Stimulated activated CD8-positive, alpha-beta memory T cell treated with anti-CD3 and anti-CD28 coated beads, Interleukin-7, amount 100 ng/mL, for 1 hour (primary cell): ENCODE measurements around the gene SAMD1.

ENCODE experiments used
- DNase-seq, 2 donors: peaks; one replicate each; pipeline ENCODE4 v3.0.0-alpha.2; 2020; ENCODE audit warnings: low read depth in 2 of 2

SAMD1 gene

GRCh38 chr19:14090509-14091080 is at the start of gene SAMD1:
Gene SAMD1 (minus strand): TSS chr19:14090751.
- DNase-seq, result peak; percentile 73 to 75

GRCh38 chr19:14139944-14140343 is 49.4 kb upstream of the SAMD1 start:
- DNase-seq, result no peak

- DNase-seq, result no peak
Observed at GRCh38 chr19:14138576-14139265, 48.2 kb upstream of the SAMD1 start.

- DNase-seq, result peak; percentile 90 to 91
Observed at GRCh38 chr19:14136509-14137281, 46.1 kb upstream of the SAMD1 start, which contains the start of gene ASF1B. Gene ASF1B (minus strand): TSS chr19:14136589. CDS start chr19:14136456, 133 bp downstream.

GRCh38 chr19:14135985-14136508 is 45.5 kb upstream of the SAMD1 start:
- DNase-seq, result no peak

DNA sequence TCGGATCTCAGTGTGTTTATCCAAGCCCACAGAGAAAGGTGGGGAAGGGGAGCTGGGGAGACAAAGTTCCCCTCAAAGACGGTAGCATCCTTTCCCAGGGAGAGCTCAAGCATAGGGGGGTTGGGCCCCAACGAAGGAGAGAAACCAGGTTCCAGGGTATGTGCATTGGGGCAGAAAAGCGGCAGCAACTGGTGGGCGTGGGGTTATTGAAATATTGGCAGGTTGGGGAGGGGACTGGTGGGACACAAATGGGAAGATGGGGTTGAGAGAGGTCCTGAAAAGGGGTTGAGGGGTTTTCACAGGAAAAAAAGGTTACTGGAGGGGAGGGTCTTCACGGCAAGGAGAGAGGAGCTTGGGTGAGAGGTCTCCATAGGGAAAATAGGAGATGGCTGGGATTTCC is 44.8 kb upstream of the SAMD1 start:
- DNase-seq, result no peak

DNA sequence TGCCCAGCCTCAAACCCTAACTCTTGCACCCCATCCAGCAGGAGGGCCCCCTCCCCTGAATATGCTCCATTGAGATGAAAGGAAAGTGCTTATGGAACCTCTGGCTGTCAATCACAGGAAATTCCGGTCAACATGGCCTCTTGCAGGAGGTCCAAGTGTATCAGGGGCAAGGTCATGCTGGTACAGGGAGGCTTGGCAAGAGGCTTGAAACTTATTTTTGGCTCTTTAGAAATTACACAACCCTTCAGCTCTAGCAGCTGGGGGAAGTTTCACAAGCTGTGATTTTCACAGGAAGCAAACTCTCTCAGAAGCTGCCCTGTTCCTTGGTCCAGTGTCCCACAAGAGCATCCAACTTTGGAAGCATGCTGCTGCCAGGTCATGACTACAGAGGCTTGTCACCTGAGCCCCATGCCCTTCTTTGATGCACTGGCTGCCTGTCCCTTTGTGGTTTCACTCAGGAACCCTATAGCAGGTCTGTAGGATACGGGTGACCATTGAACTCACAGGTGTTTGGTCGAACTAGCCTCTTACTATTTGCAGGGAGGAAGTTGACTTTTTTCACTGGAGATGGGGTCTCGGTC is 37.5 kb upstream of the SAMD1 start:
- DNase-seq, result no peak

GRCh38 chr19:14127176-14127575 is 36.6 kb upstream of the SAMD1 start:
- no peak for DNase-seq

DNA sequence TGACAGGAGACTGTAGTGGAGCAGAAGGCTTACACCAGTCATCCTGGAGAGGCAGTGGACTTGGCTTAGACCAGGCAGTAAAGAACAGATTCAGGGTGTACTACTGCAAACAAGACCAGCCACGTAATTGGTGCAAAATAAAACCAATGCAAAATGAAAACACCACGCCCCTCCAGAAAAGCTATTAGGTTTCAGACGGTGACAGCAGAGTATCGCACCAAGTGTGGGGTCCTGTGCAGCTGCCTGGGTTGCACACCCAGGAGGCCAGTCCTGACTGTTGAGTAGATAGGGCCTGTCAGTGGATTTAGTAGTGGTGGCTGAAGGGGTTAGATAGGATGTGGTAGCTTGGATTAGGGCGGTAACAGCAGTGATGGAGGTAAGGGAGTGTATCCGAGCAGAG is 32.4 kb upstream of the SAMD1 start:
- no peak for DNase-seq

DNA sequence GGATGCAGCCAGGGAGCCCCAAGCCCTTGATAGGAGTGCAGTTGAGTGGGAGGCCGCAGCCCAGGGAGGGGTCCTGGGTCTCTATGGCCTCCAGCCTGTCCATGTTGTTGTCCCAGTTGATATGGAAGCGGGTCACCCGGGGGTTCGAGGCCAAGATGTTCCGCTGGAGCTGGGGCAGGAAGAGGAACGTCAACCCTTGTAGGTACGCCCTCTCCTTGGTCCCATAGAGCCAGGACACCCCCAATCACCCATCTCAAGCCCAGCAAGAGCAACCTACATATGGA is 29.9 kb upstream of the SAMD1 start:
- no peak for DNase-seq

GRCh38 chr19:14119644-14120496 is 29.3 kb upstream of the SAMD1 start:
- DNase-seq, result no peak

DNA sequence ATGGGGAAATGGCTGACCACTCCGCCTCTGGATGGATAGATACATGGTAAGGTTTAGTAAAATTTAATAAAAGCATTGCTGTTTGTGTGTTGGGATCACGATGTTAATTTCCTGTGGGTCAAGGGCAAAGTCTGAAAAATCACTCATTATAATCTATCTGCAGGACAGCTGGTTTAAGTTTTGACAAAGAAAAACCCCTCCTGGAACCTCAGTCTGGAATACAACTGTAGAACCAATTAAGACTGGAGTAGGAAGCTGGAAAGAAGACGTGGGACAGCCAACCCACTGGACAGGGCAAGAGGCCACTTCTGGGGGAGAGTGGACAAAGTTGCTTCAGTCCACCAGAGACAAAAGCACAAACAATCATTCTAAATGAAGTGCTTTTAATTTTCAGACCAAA is 28.6 kb upstream of the SAMD1 start:
- no peak for DNase-seq

GRCh38 chr19:14118165-14119051 is 27.9 kb upstream of the SAMD1 start:
- DNase-seq, result no peak

DNA sequence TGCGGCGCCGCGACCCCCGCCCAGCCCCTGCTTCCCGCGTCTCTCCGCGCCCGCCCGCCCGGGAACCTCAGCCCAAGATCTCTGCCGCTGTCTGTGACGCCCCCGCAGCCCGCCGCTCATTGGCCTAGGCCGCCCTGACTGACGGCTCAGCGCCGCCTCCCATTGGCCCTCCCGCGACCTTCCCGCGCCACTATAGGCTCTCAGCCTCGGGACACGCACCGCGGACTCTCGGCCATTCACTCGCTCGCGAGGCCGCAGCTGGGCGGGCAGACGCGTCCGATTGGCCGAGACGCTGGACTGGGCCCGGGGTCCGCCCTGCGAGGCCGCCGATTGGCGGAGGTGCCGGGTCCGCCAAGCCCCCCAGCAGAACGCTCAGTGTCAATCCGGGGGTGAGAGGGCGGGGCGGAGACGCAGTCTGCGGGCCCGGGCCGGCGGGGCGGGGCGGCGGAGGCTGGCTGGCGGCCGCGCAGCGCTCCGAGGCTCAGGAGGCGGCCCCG is 27.2 kb upstream of the SAMD1 start, which contains the start of gene PRKACA:
Gene PRKACA (minus strand): TSS at position 95 of the 497 bp plus-strand sequence. CDS start 215 bp downstream, outside the sequence.
- peak; percentile 94 to 95 for DNase-seq

DNA sequence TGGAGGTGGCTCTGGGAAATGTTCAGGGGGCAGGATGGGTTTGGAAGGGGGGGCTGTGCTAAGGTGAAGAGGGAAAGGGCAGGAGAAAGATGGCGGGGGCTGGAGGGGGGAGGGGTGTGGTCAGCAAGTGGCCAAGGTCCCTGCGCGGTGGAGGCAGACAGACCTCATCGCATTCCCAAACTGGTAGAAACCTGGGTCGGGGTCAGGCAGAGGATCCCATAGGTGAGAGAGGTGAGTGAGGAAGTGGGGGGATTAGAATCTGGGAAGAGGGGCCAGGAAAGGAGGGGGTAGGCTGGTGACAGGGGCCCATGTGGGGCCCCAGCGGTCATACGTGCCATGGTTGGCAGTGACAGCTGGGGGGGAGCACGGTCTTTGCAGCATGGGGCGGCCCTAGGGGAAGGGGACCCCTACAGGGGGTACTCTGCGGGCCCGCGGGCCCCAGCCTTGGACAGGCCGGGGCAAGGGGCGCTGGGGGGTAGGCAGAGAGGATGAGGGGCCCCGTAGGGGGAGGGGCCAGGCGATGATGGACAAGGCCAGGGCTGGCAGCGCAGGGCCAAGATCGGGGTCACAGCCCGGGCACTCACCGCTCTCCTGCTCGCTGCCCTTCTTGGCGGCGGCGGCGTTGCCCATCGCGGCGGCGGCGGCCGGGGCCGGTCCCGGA is 26.5 kb upstream of the SAMD1 start:
- no peak for DNase-seq

DNA sequence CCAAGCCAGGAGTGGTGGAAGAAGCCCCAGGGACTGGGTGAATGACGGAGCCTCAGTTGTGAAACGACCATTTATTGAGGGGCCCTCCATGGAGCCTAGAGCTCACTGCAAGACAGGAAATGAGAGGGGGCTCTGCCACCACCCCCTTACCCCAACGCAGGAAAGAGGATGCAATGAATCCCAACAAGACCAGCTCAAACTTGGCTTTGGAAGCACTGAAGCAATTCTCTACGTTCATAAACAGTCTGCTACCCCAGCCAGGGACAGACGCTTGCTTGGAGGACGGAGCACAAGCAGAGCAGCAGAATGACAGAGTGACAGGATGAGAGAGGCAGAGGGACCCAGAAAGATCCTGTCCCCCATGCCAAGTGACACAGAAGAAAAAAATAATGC is 26.0 kb upstream of the SAMD1 start:
- DNase-seq, result no peak

GRCh38 chr19:14115756-14116155 is 25.2 kb upstream of the SAMD1 start:
- DNase-seq, result no peak

DNA sequence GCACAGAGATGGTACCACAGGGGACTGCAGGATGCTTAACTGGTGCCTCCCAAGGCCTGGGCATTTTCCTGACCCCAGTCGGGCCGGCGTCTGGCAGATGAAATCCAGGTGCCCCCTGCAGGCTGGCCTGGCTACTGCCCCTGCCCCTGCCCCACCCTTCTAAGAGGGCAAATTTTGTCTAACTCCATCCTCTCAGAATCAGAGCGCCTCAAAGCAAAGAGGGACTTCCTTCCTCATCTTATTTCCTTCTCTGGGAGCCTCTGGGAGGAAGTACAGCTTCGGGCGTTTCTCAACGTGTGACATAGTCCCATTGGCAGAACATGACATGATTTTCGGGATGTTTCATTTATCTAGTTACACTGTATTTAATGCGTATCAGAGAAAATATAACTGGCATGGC is 24.3 kb upstream of the SAMD1 start:
- peak in 1 of 2 donors; percentile 22 for DNase-seq

DNA sequence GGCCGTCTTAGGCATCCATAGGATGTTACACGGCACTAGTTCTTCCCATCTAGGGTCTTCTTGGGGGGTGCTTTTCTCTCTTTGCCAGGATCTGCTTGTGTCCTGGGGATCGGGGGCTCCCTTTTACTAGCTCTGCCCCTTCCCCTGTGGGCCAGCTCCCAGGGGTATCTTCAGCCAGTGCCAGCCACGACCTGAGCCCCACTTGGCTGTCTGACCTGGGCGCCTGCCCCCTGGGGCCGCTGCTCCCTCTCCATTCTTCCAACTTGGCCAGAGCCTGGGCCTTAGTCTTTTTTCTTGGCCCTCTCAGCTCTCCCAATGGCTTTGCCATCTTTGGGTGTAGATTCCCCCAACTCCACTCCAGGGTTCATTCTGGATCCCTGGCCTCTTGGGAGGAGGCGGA is 23.9 kb upstream of the SAMD1 start:
- DNase-seq, result no peak
